ENCODE results near the gene PEAK1. TPM values are rescaled to one million over a fixed set of nuclear protein-coding genes. Genes with fewer than 3 reads are reported as not detected.
A peak's percentile ranks its signal among the peaks of the same experiment; 100 is the strongest.

The PEAK1 gene
- total and polyA plus RNA-seq, 9 of the 15 experiments (the other 6 are each of a cell fraction or from before 2014, with no cell fraction given): 0.99 to 22.4 (median 10.8) TPM

DNA sequence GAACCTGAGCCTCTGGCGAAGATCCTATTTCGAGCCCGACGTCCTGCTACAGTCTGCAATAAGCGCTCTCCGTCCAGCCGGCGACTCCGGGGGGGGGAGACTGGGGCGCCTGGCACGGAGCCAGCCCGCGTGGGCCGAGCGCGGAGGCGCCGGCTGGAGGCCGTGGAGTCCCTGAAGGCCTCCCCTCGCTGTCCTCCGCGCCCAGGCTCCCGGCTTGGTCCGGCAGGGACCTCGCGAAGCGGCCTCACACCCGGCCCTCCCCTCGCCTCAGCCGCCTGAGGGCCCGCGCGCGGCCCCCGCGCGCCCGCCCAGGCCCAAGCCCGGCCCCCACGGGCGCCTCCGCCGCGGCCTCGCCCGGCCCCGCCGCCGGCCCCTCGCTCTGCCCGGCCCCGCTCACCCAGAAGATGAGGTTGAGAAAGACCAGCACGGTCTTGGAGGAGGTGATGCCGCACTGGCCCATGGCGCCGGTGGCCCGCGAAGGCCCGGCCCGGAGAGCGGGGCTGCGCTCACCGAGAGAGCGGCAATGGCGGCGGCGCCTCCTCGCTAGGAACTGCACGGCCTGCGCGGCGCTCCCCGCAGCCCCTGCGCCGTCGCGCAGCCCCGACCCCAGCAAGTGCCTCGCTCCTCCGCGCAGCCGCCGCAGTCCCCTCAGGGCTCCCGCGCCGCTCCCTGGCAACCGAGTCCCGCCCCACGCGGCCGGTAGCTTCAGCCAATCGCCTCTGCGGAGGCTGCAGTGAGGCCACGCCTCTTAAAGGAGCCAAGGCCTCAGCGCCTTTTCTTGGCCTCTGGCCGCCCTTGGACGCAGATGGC is 349.2 kb downstream of the PEAK1 start, which contains the start of gene TSPAN3 (continued):
- TF ChIP-seq HDGF (IDR thresholded peaks at IDR 0.05) (no peak), FOS (IDR thresholded peaks at IDR 0.05; ENCODE audit: extremely low read depth, insufficient read length) (peak; percentile 19), PCBP1 (IDR thresholded peaks at IDR 0.05; ENCODE audit: low read depth, low read length, poor library complexity, severe bottlenecking) (peak; percentile 59), MTF1 (CRISPR knock-in tag; IDR thresholded peaks at IDR 0.05; ENCODE audit: borderline replicate concordance) (no peak), LEF1 (IDR thresholded peaks at IDR 0.05) (no peak), NEUROD1 (IDR thresholded peaks at IDR 0.05; ENCODE audit: borderline replicate concordance, low read depth, low read length, partially characterized antibody) (peak; percentile 89), ZNF561 (CRISPR knock-in tag; conservative IDR thresholded peaks at IDR 0.05) (no peak), CAMTA2 (CRISPR knock-in tag; conservative IDR thresholded peaks at IDR 0.05) (no peak), ZNF766 (CRISPR knock-in tag; conservative IDR thresholded peaks at IDR 0.05) (no peak; the same call in 1 of the 2 replicates), KDM5B (IDR thresholded peaks at IDR 0.05; ENCODE audit: insufficient replicate concordance, low read depth, low read length) (peak; percentile 63), POLR2AphosphoS5 (IDR thresholded peaks at IDR 0.05; ENCODE audit: control insufficient read depth, insufficient read depth, low read depth, low read length) (peak; percentile 57)
- TF ChIP-seq, protein P1, sequence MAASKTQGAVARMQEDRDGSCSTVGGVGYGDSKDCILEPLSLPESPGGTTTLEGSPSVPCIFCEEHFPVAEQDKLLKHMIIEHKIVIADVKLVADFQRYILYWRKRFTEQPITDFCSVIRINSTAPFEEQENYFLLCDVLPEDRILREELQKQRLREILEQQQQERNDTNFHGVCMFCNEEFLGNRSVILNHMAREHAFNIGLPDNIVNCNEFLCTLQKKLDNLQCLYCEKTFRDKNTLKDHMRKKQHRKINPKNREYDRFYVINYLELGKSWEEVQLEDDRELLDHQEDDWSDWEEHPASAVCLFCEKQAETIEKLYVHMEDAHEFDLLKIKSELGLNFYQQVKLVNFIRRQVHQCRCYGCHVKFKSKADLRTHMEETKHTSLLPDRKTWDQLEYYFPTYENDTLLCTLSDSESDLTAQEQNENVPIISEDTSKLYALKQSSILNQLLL (CRISPR knock-in tag; IDR thresholded peaks at IDR 0.05; ENCODE audit: borderline replicate concordance): no peak
- TF ChIP-seq, protein P2, sequence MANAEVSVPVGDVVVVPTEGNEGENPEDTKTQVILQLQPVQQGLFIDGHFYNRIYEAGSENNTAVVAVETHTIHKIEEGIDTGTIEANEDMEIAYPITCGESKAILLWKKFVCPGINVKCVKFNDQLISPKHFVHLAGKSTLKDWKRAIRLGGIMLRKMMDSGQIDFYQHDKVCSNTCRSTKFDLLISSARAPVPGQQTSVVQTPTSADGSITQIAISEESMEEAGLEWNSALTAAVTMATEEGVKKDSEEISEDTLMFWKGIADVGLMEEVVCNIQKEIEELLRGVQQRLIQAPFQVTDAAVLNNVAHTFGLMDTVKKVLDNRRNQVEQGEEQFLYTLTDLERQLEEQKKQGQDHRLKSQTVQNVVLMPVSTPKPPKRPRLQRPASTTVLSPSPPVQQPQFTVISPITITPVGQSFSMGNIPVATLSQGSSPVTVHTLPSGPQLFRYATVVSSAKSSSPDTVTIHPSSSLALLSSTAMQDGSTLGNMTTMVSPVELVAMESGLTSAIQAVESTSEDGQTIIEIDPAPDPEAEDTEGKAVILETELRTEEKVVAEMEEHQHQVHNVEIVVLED (CRISPR knock-in tag; IDR thresholded peaks at IDR 0.05): 0 out of 2 replicates have a peak, but pooled peaks have one; percentile 23
- TF ChIP-seq, protein P3, sequence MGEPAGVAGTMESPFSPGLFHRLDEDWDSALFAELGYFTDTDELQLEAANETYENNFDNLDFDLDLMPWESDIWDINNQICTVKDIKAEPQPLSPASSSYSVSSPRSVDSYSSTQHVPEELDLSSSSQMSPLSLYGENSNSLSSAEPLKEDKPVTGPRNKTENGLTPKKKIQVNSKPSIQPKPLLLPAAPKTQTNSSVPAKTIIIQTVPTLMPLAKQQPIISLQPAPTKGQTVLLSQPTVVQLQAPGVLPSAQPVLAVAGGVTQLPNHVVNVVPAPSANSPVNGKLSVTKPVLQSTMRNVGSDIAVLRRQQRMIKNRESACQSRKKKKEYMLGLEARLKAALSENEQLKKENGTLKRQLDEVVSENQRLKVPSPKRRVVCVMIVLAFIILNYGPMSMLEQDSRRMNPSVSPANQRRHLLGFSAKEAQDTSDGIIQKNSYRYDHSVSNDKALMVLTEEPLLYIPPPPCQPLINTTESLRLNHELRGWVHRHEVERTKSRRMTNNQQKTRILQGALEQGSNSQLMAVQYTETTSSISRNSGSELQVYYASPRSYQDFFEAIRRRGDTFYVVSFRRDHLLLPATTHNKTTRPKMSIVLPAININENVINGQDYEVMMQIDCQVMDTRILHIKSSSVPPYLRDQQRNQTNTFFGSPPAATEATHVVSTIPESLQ (CRISPR knock-in tag; IDR thresholded peaks at IDR 0.05): 0 out of 2 replicates have a peak, but pooled peaks have one; percentile 28
- TF ChIP-seq, protein P4, sequence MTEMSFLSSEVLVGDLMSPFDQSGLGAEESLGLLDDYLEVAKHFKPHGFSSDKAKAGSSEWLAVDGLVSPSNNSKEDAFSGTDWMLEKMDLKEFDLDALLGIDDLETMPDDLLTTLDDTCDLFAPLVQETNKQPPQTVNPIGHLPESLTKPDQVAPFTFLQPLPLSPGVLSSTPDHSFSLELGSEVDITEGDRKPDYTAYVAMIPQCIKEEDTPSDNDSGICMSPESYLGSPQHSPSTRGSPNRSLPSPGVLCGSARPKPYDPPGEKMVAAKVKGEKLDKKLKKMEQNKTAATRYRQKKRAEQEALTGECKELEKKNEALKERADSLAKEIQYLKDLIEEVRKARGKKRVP (CRISPR knock-in tag; IDR thresholded peaks at IDR 0.05): no peak
- TF ChIP-seq, protein P5, sequence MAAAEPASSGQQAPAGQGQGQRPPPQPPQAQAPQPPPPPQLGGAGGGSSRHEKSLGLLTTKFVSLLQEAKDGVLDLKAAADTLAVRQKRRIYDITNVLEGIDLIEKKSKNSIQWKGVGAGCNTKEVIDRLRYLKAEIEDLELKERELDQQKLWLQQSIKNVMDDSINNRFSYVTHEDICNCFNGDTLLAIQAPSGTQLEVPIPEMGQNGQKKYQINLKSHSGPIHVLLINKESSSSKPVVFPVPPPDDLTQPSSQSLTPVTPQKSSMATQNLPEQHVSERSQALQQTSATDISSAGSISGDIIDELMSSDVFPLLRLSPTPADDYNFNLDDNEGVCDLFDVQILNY (CRISPR knock-in tag; IDR thresholded peaks at IDR 0.05): no peak
- TF ChIP-seq, protein P6, sequence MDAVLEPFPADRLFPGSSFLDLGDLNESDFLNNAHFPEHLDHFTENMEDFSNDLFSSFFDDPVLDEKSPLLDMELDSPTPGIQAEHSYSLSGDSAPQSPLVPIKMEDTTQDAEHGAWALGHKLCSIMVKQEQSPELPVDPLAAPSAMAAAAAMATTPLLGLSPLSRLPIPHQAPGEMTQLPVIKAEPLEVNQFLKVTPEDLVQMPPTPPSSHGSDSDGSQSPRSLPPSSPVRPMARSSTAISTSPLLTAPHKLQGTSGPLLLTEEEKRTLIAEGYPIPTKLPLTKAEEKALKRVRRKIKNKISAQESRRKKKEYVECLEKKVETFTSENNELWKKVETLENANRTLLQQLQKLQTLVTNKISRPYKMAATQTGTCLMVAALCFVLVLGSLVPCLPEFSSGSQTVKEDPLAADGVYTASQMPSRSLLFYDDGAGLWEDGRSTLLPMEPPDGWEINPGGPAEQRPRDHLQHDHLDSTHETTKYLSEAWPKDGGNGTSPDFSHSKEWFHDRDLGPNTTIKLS (IDR thresholded peaks at IDR 0.05; ENCODE audit: borderline replicate concordance, low read depth): no peak

Data from K562 (cell line).